MM.1S (cell line): ENCODE results near the gene UBE3B.

ENCODE experiments used
- CTCF ChIP-seq: fragments of 300-600 bp; sonication (generic); IDR thresholded peaks from 2 replicates; pipeline ENCODE4 v1.5.1; 2016; ENCODE audit warnings: antibody characterized with exemption, low read length, mixed read lengths
- EZH2 ChIP-seq: fragments of 300-600 bp; sonication (generic); optimal IDR thresholded peaks from 2 replicates; pipeline ENCODE3; 2017; ENCODE audit warnings: low read depth, mild to moderate bottlenecking, antibody characterized with exemption, low read length, mixed read lengths

GRCh38 chr12:109483346-109483745, 5.9 kb downstream of the UBE3B start:
- no peak for TF ChIP-seq CTCF
- no peak for TF ChIP-seq EZH2
